HepG2 (cell line): ENCODE data around the gene GRIK4. TPM values are rescaled to one million over a fixed set of nuclear protein-coding genes. Genes with fewer than 3 reads are reported as not detected.
A peak's percentile ranks its signal among the peaks of the same experiment; 100 is the strongest.

Experiments used
- ATAC-seq: fragments of 200-7000 bp; cut with Tn5 transposase; 3 replicates; pipeline ENCODE4 v1.9.1; 2020; ENCODE audit warnings: mild to moderate bottlenecking, moderate library complexity
- BruUV-seq: library from RNA; stranded (reverse); fragments of 400-500 nt; replicated peaks from 2 replicates; lab custom pipeline; 2021; lab: Mats Ljungman, UMichigan
- CTCF ChIA-PET: fragments of 300-600 bp; formaldehyde crosslinking; extraction: SDS; loops from one replicate; lab custom pipeline; 2021; ENCODE audit warnings: low total read pairs, inconsistent platforms, low intra/inter-chr PET ratio; lab: Yijun Ruan, JAX
- POLR2A ChIA-PET: fragments of 350-600 bp; sonication (Branson Sonifier 250); formaldehyde crosslinking; loops from one replicate; lab custom pipeline; 2020; ENCODE audit warnings: antibody characterized with exemption, inconsistent platforms; lab: Yijun Ruan, JAX
- DNase-seq: peaks from one replicate; pipeline ENCODE4 v3.0.0-alpha.2; 2015; ENCODE audit warnings: low spot score
- FAIRE-seq: peaks from 3 replicates; lab custom pipeline; 2011; peaks lifted over from hg19 to GRCh38; lab: Jason Lieb, UNC
- H2AFZ ChIP-seq: one replicate; pipeline ENCODE4 v1.6.1; 2011; ENCODE audit warnings: low read length, inconsistent platforms
- H3K27ac ChIP-seq: fragments of 300-600 bp; 3 replicates; pipeline ENCODE4 v1.8.0; 2011; ENCODE audit warnings: mixed run types, mild to moderate bottlenecking, mixed read lengths, low read length, inconsistent platforms; ENCODE audit not compliant: insufficient read depth; ENCODE audit errors: extremely low read length
- H3K27me3 ChIP-seq, 2 experiments: fragments of 200-600 bp in 1 of 2; 2 replicates in 1 of 2; 3 replicates in 1 of 2; pipeline versions ENCODE4 v1.6.0 to v1.8.0; 2011; ENCODE audit warnings: low read length in 2 of 2, mild to moderate bottlenecking in 2 of 2, moderate library complexity in 2 of 2, inconsistent platforms in 1 of 2; ENCODE audit not compliant: insufficient read depth in 2 of 2, control insufficient read depth in 1 of 2
- H3K36me3 ChIP-seq, 2 experiments: fragments of 200-600 bp in 1 of 2; replicated peaks in 1 of 2; 2 replicates in 1 of 2; 3 replicates in 1 of 2; pipeline versions ENCODE4 v1.5.1 to v1.8.0; 2011; ENCODE audit warnings: low read length in 2 of 2, inconsistent platforms in 1 of 2; ENCODE audit not compliant: insufficient read depth in 2 of 2, control insufficient read depth in 1 of 2
- H3K4me1 ChIP-seq: 2 replicates; pipeline ENCODE4 v1.5.1; 2012; ENCODE audit warnings: low read length, inconsistent platforms; ENCODE audit not compliant: insufficient read depth
- H3K4me2 ChIP-seq: 2 replicates; pipeline ENCODE4 v1.6.0; 2011; ENCODE audit warnings: low read depth, low read length, inconsistent platforms
- H3K4me3 ChIP-seq, 3 experiments: fragments of 200-600 bp in 1 of 3; sonication (generic), shearing (Covaris generic) in 1 of 3; replicated peaks in 1 of 3; 2 replicates each; pipeline ENCODE4 v1.5.1; 2011 to 2016; ENCODE audit warnings: low read length in 3 of 3, inconsistent platforms in 2 of 3, low read depth in 2 of 3, mild to moderate bottlenecking in 2 of 3, control low read depth in 1 of 3, mixed read lengths in 1 of 3; ENCODE audit not compliant: insufficient read depth in 1 of 3
- H3K79me2 ChIP-seq: one replicate; pipeline ENCODE4 v1.6.1; 2011; ENCODE audit warnings: low read length, inconsistent platforms; ENCODE audit not compliant: insufficient read depth
- H3K9ac ChIP-seq: 2 replicates; pipeline ENCODE4 v1.6.0; 2011; ENCODE audit warnings: mild to moderate bottlenecking, low read depth, low read length, inconsistent platforms; ENCODE audit not compliant: insufficient read depth
- H3K9me3 ChIP-seq: 2 replicates; pipeline ENCODE4 v1.5.1; 2012; ENCODE audit warnings: mild to moderate bottlenecking, low read length
- H4K20me1 ChIP-seq: 2 replicates; pipeline ENCODE4 v1.6.0; 2011; ENCODE audit warnings: inconsistent platforms, mild to moderate bottlenecking, low read length, moderate library complexity; ENCODE audit not compliant: insufficient read depth
- CCDC6 ChIP-seq: sonication (generic); formaldehyde crosslinking; IDR thresholded peaks from 2 replicates; pipeline ENCODE4 v1.8.1; 2022; ENCODE audit warnings: mild to moderate bottlenecking, missing genetic modification reagents, moderate library complexity
- KDM5B ChIP-seq: sonication (generic); formaldehyde crosslinking; IDR thresholded peaks from 2 replicates; pipeline ENCODE4 v1.4.0; 2020; ENCODE audit warnings: missing genetic modification reagents, mild to moderate bottlenecking, borderline replicate concordance
- MIER2 ChIP-seq: IDR thresholded peaks from 2 replicates; pipeline ENCODE4 v1.6.1; 2016; ENCODE audit warnings: missing biosample characterization, missing genetic modification reagents
- RFX5 ChIP-seq: IDR thresholded peaks from 2 replicates; pipeline ENCODE4 v1.6.1; 2011; ENCODE audit warnings: low read depth, low read length, improper control_type of control experiment
- SETDB1 ChIP-seq: sonication (generic); formaldehyde crosslinking; IDR thresholded peaks from 2 replicates; pipeline ENCODE4 v1.5.1; 2020; ENCODE audit warnings: missing genetic modification reagents, mild to moderate bottlenecking, borderline replicate concordance
- SNAI1 ChIP-seq: sonication (generic); formaldehyde crosslinking; IDR thresholded peaks from 2 replicates; pipeline ENCODE4 v1.5.0; 2020; ENCODE audit warnings: mild to moderate bottlenecking, missing genetic modification reagents, borderline replicate concordance
- TMF1 ChIP-seq: sonication (generic); formaldehyde crosslinking; IDR thresholded peaks from 2 replicates; pipeline ENCODE4 v1.8.1; 2022; ENCODE audit warnings: low read depth, missing genetic modification reagents
- XBP1 ChIP-seq: sonication (generic); formaldehyde crosslinking; IDR thresholded peaks from 2 replicates; pipeline ENCODE4 v1.5.0; 2020; ENCODE audit warnings: missing genetic modification reagents
- ZNF382 ChIP-seq: sonication (generic); formaldehyde crosslinking; IDR thresholded peaks from 2 replicates; pipeline ENCODE4 v1.5.0; 2020; ENCODE audit warnings: missing genetic modification reagents, mild to moderate bottlenecking, borderline replicate concordance
- ZNF496 ChIP-seq: sonication (generic); formaldehyde crosslinking; IDR thresholded peaks from 2 replicates; pipeline ENCODE4 v1.8.1; 2023; ENCODE audit warnings: mild to moderate bottlenecking, moderate library complexity, missing genetic modification reagents; ENCODE audit not compliant: insufficient replicate concordance
- ZSCAN30 ChIP-seq: sonication (generic); formaldehyde crosslinking; IDR thresholded peaks from 2 replicates; pipeline ENCODE4 v1.5.0; 2020; ENCODE audit warnings: mild to moderate bottlenecking, missing genetic modification reagents
- WGBS: methylation state at CpG from one replicate; pipeline ENCODE4 v1.1.6; 2017; ENCODE audit warnings: low lambda C conversion rate; 5-methylcytosine and 5-hydroxymethylcytosine counted together
- in situ Hi-C: cut with HindIII; loops from 2 replicates; pipeline ENCODE4 v1.10.0; 2017; ENCODE audit warnings: low pct_unique_long_range_greater_than_20kb; ENCODE audit not compliant: extremely low pct_ligation_motif_present
- intact Hi-C: fragments of 100-400 bp; cut with micrococcal nuclease; formaldehyde crosslinking; loops from one replicate; pipeline ENCODE4 v1.10.0; 2022; ENCODE audit not compliant: unreplicated experiment
- polyA plus RNA-seq, 8 experiments: library from polyadenylated mRNA; depleted of rRNA in 3 of 8; stranded (reverse) in 7 of 8; unstranded in 1 of 8; fragments of >200 nt; fragmentation: Illumina TruSeq in 4 of 8; extraction: Trizol in 4 of 8; gene quantifications; 2 replicates each; pipeline versions ENCODE4 v1.2.1 to v1.2.3, GENCODE V29; 2011 to 2016; ENCODE audit warnings: low read depth in 4 of 8, missing spikeins in 1 of 8, mixed read lengths in 1 of 8; ENCODE audit not compliant: insufficient read depth in 1 of 8
- total RNA-seq, 5 experiments: library from RNA; depleted of rRNA; stranded (reverse); fragments of >200 nt; fragmentation: Illumina TruSeq; extraction: Trizol; gene quantifications; 2 replicates each; pipeline ENCODE4 v1.2.3, GENCODE V29; 2016; ENCODE audit warnings: low read depth in 1 of 5
- TF ChIP-seq, protein P1 (sequence below), 2 experiments: IDR thresholded peaks; 2 replicates each; pipeline ENCODE4 v1.6.1; 2011 to 2012; ENCODE audit warnings: low read length in 2 of 2, borderline replicate concordance in 1 of 2, low read depth in 1 of 2, mild to moderate bottlenecking in 1 of 2, moderate library complexity in 1 of 2

The GRIK4 gene
- total and polyA plus RNA-seq, 2 of the 13 experiments (the other 11 are each of a cell fraction or from before 2014, with no cell fraction given): 0.04 to 0.07 TPM

- whole genome bisulfite sequencing: 32% methylated on average over 3 of the region's 3 CpGs
- intact Hi-C loops: no loop called here
- FAIRE-seq: no peak
Observed at GRCh38 chr11:120899720-120900119, 388.2 kb downstream of the GRIK4 start.

DNA sequence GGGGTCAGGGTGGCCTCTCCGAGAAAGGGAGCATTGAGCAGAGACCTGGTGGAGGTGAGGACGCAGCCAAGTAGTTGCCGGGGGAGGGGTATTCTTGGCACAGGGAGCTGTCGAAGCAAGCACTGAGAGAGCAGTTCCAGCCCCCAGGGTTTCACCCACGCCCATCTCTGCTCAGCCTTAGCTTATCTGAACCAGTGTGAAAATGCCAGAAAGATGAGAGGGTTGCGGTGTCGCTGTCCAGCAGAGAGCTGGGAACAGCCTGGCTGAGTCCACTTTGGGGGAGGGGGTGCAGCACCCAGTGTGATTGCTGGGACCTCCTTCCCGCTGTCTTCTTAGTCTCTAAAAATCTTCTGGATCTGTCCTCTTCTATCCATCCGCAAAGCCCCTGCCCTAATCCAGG, 389.1 kb downstream of the GRIK4 start:
- Histone ChIP-seq H3K27ac (no peak overlapping the region), H3K4me2 (no peak overlapping the region), H3K4me3 (no peak overlapping the region), H4K20me1 (no peaks in the 10 kb centered on the region), H2AFZ (no peak overlapping the region), H3K27me3 (peaks cover 1 to 24% of the 10 kb centered on the region in 2 experiments; a peak in 2 of 5 replicates), H3K79me2 (no peaks in the 10 kb centered on the region), H3K36me3 (no peaks in the 10 kb centered on the region), H3K9me3 (no peaks in the 10 kb centered on the region), H3K4me1 (peaks cover 15% of the 10 kb centered on the region; the same call in 1 of the 2 replicates), H3K9ac (no peak overlapping the region)
- TF ChIP-seq KDM5B (no peak), TMF1 (CRISPR knock-in tag) (no peak), MIER2 (CRISPR knock-in tag) (0 out of 2 replicates have a peak, but pooled peaks have one; percentile 65), SETDB1 (CRISPR knock-in tag) (no peak), CCDC6 (CRISPR knock-in tag) (no peak), ZNF382 (CRISPR knock-in tag) (no peak), RFX5 (no peak), SNAI1 (CRISPR knock-in tag) (no peak), ZSCAN30 (CRISPR knock-in tag) (no peak)
- TF ChIP-seq, protein P1, sequence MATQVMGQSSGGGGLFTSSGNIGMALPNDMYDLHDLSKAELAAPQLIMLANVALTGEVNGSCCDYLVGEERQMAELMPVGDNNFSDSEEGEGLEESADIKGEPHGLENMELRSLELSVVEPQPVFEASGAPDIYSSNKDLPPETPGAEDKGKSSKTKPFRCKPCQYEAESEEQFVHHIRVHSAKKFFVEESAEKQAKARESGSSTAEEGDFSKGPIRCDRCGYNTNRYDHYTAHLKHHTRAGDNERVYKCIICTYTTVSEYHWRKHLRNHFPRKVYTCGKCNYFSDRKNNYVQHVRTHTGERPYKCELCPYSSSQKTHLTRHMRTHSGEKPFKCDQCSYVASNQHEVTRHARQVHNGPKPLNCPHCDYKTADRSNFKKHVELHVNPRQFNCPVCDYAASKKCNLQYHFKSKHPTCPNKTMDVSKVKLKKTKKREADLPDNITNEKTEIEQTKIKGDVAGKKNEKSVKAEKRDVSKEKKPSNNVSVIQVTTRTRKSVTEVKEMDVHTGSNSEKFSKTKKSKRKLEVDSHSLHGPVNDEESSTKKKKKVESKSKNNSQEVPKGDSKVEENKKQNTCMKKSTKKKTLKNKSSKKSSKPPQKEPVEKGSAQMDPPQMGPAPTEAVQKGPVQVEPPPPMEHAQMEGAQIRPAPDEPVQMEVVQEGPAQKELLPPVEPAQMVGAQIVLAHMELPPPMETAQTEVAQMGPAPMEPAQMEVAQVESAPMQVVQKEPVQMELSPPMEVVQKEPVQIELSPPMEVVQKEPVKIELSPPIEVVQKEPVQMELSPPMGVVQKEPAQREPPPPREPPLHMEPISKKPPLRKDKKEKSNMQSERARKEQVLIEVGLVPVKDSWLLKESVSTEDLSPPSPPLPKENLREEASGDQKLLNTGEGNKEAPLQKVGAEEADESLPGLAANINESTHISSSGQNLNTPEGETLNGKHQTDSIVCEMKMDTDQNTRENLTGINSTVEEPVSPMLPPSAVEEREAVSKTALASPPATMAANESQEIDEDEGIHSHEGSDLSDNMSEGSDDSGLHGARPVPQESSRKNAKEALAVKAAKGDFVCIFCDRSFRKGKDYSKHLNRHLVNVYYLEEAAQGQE (IDR thresholded peaks at IDR 0.05; ENCODE audit: borderline replicate concordance in 1 of 2, low read depth in 1 of 2, low read length in 2 of 2): peak; percentile 42 to 86
- in situ Hi-C loops: no loop called here
- intact Hi-C loops: no loop called here
- CTCF ChIA-PET: no interaction called here
- DNase-seq (no peak), ATAC-seq (no peak; the same call in 2 of the 3 replicates), FAIRE-seq (no peak)
- BruUV-seq: no TSS peak
- POLR2A ChIA-PET: no interaction called here
- whole genome bisulfite sequencing: 15% methylated on average over 5 of the region's 9 CpGs

More at GRCh38 chr11:120899720-120900119, 388.2 kb downstream of the GRIK4 start:
- H3K27me3 ChIP-seq: peaks cover 1 to 24% of the 10 kb centered on the region in 2 experiments; a peak in 2 of 5 replicates
- H3K4me3 ChIP-seq: no peak overlapping the region
- in situ Hi-C loops: no loop called here
- H3K79me2 ChIP-seq: no peaks in the 10 kb centered on the region
- POLR2A ChIA-PET: no interaction called here
- CTCF ChIA-PET: no interaction called here
- no peak for DNase-seq
- no peak overlapping the region for H2AFZ ChIP-seq
- no peak overlapping the region for H3K27ac ChIP-seq
- ATAC-seq: no peak
- H4K20me1 ChIP-seq: no peaks in the 10 kb centered on the region
- TF ChIP-seq XBP1 (CRISPR knock-in tag) (no peak), ZNF496 (CRISPR knock-in tag) (no peak)
- H3K4me1 ChIP-seq: peaks cover 15% of the 10 kb centered on the region; the same call in 1 of the 2 replicates
- BruUV-seq: no TSS peak
- H3K4me2 ChIP-seq: no peak overlapping the region
- H3K36me3 ChIP-seq: no peaks in the 10 kb centered on the region
- no peaks in the 10 kb centered on the region for H3K9me3 ChIP-seq
- no peak overlapping the region for H3K9ac ChIP-seq
